ENCODE data around the gene SKI. TPM values are rescaled to one million over a fixed set of nuclear protein-coding genes. Genes with fewer than 3 reads are reported as not detected.

The SKI gene
- total RNA-seq, 1 donor from 2014 or later = 116 TPM

- TF ChIP-seq CTCF (IDR thresholded peaks at IDR 0.05) = no peak
- no peaks in the 10 kb centered on the region for H3K27me3 Mint-ChIP-seq (ENCODE audit: low read depth)
- H3K27ac Mint-ChIP-seq (ENCODE audit: unreplicated experiment) = peak overlapping the region; percentile 98
- no peaks in the 10 kb centered on the region for H3K9me3 Mint-ChIP-seq (ENCODE audit: low read depth)
- H3K4me3 Mint-ChIP-seq (ENCODE audit: unreplicated experiment) = peak overlapping the region; percentile 97
- peaks cover 8% of the 10 kb centered on the region for H3K36me3 Mint-ChIP-seq (ENCODE audit: low read depth)
- peaks cover 74% of the 10 kb centered on the region for H3K4me1 Mint-ChIP-seq (ENCODE audit: low read depth)
- DNase-seq (ENCODE audit: low spot score) = no peak
Observed at GRCh38 chr1:2232916-2233438, 4.9 kb downstream of the SKI start.

GRCh38 chr1:2233468-2233867 lies 5.3 kb downstream of the SKI start:
- DNase-seq (ENCODE audit: low spot score) = no peak
- Mint-ChIP-seq H3K4me1 (ENCODE audit: low read depth) (peaks cover 74% of the 10 kb centered on the region), H3K4me3 (ENCODE audit: unreplicated experiment) (peak overlapping the region; percentile 97), H3K27me3 (ENCODE audit: low read depth) (no peaks in the 10 kb centered on the region), H3K27ac (ENCODE audit: unreplicated experiment) (peak overlapping the region; percentile 98), H3K36me3 (ENCODE audit: low read depth) (peaks cover 8% of the 10 kb centered on the region), H3K9me3 (ENCODE audit: low read depth) (no peaks in the 10 kb centered on the region)
- no peak for TF ChIP-seq CTCF (IDR thresholded peaks at IDR 0.05)

GRCh38 chr1:2233997-2234761 lies 6.1 kb downstream of the SKI start:
- H3K36me3 Mint-ChIP-seq (ENCODE audit: low read depth) = peaks cover 6% of the 10 kb centered on the region
- H3K4me1 Mint-ChIP-seq (ENCODE audit: low read depth) = peaks cover 77% of the 10 kb centered on the region
- peak overlapping the region; percentile 97 for H3K4me3 Mint-ChIP-seq (ENCODE audit: unreplicated experiment)
- H3K27me3 Mint-ChIP-seq (ENCODE audit: low read depth) = no peaks in the 10 kb centered on the region
- peak overlapping the region; percentile 98 for H3K27ac Mint-ChIP-seq (ENCODE audit: unreplicated experiment)
- DNase-seq (ENCODE audit: low spot score) = peak; percentile 96
- H3K9me3 Mint-ChIP-seq (ENCODE audit: low read depth) = no peaks in the 10 kb centered on the region
- peak; percentile 4 for TF ChIP-seq CTCF (IDR thresholded peaks at IDR 0.05)

- Mint-ChIP-seq H3K9me3 (ENCODE audit: low read depth) (no peaks in the 10 kb centered on the region), H3K4me3 (ENCODE audit: unreplicated experiment) (peak overlapping the region; percentile 97), H3K36me3 (ENCODE audit: low read depth) (peaks cover 2% of the 10 kb centered on the region), H3K4me1 (ENCODE audit: low read depth) (peaks cover 83% of the 10 kb centered on the region), H3K27me3 (ENCODE audit: low read depth) (no peaks in the 10 kb centered on the region), H3K27ac (ENCODE audit: unreplicated experiment) (peak overlapping the region; percentile 98)
- no peak for DNase-seq (ENCODE audit: low spot score)
- no peak for TF ChIP-seq CTCF (IDR thresholded peaks at IDR 0.05)
Observed at GRCh38 chr1:2234762-2235113, 6.6 kb downstream of the SKI start.

GRCh38 chr1:2235300-2235998 lies 7.3 kb downstream of the SKI start:
- Mint-ChIP-seq H3K36me3 (ENCODE audit: low read depth) (peaks cover 2% of the 10 kb centered on the region), H3K4me1 (ENCODE audit: low read depth) (peaks cover 89% of the 10 kb centered on the region), H3K27me3 (ENCODE audit: low read depth) (no peaks in the 10 kb centered on the region), H3K4me3 (ENCODE audit: unreplicated experiment) (peak overlapping the region; percentile 97), H3K9me3 (ENCODE audit: low read depth) (no peaks in the 10 kb centered on the region), H3K27ac (ENCODE audit: unreplicated experiment) (peak overlapping the region; percentile 98)
- DNase-seq (ENCODE audit: low spot score) = no peak
- no peak for TF ChIP-seq CTCF (IDR thresholded peaks at IDR 0.05)
